IPS DF 19.7 (cell line): ENCODE measurements around the gene RGL4.
A peak's percentile ranks its signal among the peaks of the same experiment; 100 is the strongest.
"Not testable (repeated sequence)": the region's sequence is repeated elsewhere in the genome, so short reads cannot be mapped to it uniquely, and the experiment has no call there.

Experiments used
- DNase-seq: peaks from one replicate; pipeline ENCODE4 v3.0.0-alpha.2; 2013; ENCODE audit warnings: low read depth, low spot score

The RGL4 gene

GRCh38 chr22:23698094-23698493 is 7.3 kb downstream of the RGL4 start:
- no peak for DNase-seq

GRCh38 chr22:23698673-23699235 is 7.9 kb downstream of the RGL4 start:
- DNase-seq, result no peak

GRCh38 chr22:23700706-23701105 is 9.9 kb downstream of the RGL4 start:
- no peak for DNase-seq

GRCh38 chr22:23704062-23704461 is 13.2 kb downstream of the RGL4 start:
- no peak for DNase-seq

GRCh38 chr22:23704829-23705228 is 14.0 kb downstream of the RGL4 start:
- DNase-seq, result no peak

- DNase-seq, result no peak
Measured at GRCh38 chr22:23705358-23705757, 14.5 kb downstream of the RGL4 start.

GRCh38 chr22:23708270-23708669 is 17.5 kb downstream of the RGL4 start:
- DNase-seq, result no peak

- DNase-seq, result no peak
Measured at GRCh38 chr22:23709107-23709506, 18.3 kb downstream of the RGL4 start.

GRCh38 chr22:23712256-23712655 is 21.4 kb downstream of the RGL4 start:
- no peak for DNase-seq

- no peak for DNase-seq
Measured at GRCh38 chr22:23713696-23714595, 23.1 kb downstream of the RGL4 start.

GRCh38 chr22:23714596-23715578 is 24.1 kb downstream of the RGL4 start:
- no peak for DNase-seq

- DNase-seq, result no peak
Measured at GRCh38 chr22:23715806-23716375, 25.1 kb downstream of the RGL4 start.

GRCh38 chr22:23716811-23717801 is 26.3 kb downstream of the RGL4 start:
- peak; percentile 54 for DNase-seq

- DNase-seq, result no peak
Measured at GRCh38 chr22:23718371-23719165, 27.8 kb downstream of the RGL4 start.

GRCh38 chr22:23720855-23721254 is 30.0 kb downstream of the RGL4 start:
- no peak for DNase-seq

GRCh38 chr22:23722160-23722559 is 31.3 kb downstream of the RGL4 start:
- DNase-seq, result no peak

- no peak for DNase-seq
Measured at GRCh38 chr22:23722724-23723123, 31.9 kb downstream of the RGL4 start.

- not testable (repeated sequence) for DNase-seq
Measured at GRCh38 chr22:23728108-23728507, 37.3 kb downstream of the RGL4 start.

GRCh38 chr22:23737696-23738095 is 46.9 kb downstream of the RGL4 start:
- no peak for DNase-seq
